ENCODE measurements around the gene CTXN3. TPM values are rescaled to one million over a fixed set of nuclear protein-coding genes. Genes with fewer than 3 reads are reported as not detected.

CTXN3 gene
- total and polyA plus RNA-seq, 2 donors (not counting 3 experiments of a cell fraction or from before 2014, with no cell fraction given), result not detected

- BruUV-seq (replicated peaks), result no TSS peak
- no peak overlapping the region for H3K4me2 ChIP-seq (ENCODE audit: insufficient read depth, low read length)
- H3K9me3 ChIP-seq (replicated peaks; ENCODE audit: control insufficient read depth, insufficient read depth, low read length), result no peaks in the 10 kb centered on the region
- no peaks in the 10 kb centered on the region for H3K79me2 ChIP-seq (ENCODE audit: control insufficient read depth, insufficient read depth, low read length)
- no peak overlapping the region for H3K27ac ChIP-seq (ENCODE audit: insufficient read depth, low read depth, low read length)
- H3K4me1 ChIP-seq (ENCODE audit: control insufficient read depth, extremely low read depth, insufficient read depth, low read length), result no peaks in the 10 kb centered on the region
- H3K36me3 ChIP-seq (ENCODE audit: control insufficient read depth in 2 of 2, extremely low read depth in 1 of 2, insufficient read depth in 2 of 2, low read length in 2 of 2), result no peaks in the 10 kb centered on the region
- peaks cover 0 to 1% of the 10 kb centered on the region in 2 experiments for H3K27me3 ChIP-seq (ENCODE audit: control insufficient read depth in 2 of 2, insufficient read depth in 2 of 2, low read length in 2 of 2)
- H2AFZ ChIP-seq (ENCODE audit: low read depth, low read length), result no peak overlapping the region
- intact Hi-C loops (cut with micrococcal nuclease), result no loop called here
- FAIRE-seq, result no peak
- ChIA-PET CTCF (interaction anchor here (1.0 kb wide), 1 partner anchor 8 kb away, joined by 3 read pairs; no protein-coding TSS in a partner anchor), POLR2A (no interaction called here)
- H3K9ac ChIP-seq (replicated peaks; ENCODE audit: extremely low read depth, insufficient read depth, low read length), result no peak overlapping the region
- TF ChIP-seq POLR2AphosphoS5 (IDR thresholded peaks at IDR 0.05; ENCODE audit: insufficient read depth, low read depth, low read length), result no peak
- TF ChIP-seq JUN (IDR thresholded peaks at IDR 0.05; ENCODE audit: borderline replicate concordance, insufficient read depth, insufficient read length, low read depth), result no peak
- no peak for TF ChIP-seq MYC (IDR thresholded peaks at IDR 0.05; ENCODE audit: low read depth, low read length)
- H4K20me1 ChIP-seq (replicated peaks; ENCODE audit: control insufficient read depth, extremely low read depth, insufficient read depth, low read length), result no peaks in the 10 kb centered on the region
- dilution Hi-C loops (cut with MboI; ENCODE audit: extremely low pct_ligation_motif_present, low sequenced_read_pairs), result no loop called here
- DNase-seq (ENCODE audit: low read depth, low spot score), result no peak
- H3K4me3 ChIP-seq (replicated peaks in 1 of 3; ENCODE audit: insufficient read depth in 1 of 3, low read depth in 1 of 3, low read length in 3 of 3), result no peak overlapping the region
- H3K9me1 ChIP-seq (replicated peaks; ENCODE audit: control insufficient read depth, extremely low read depth, insufficient read depth, low read length), result no peaks in the 10 kb centered on the region
Observed at GRCh38 chr5:127664093-127664492, 15.2 kb downstream of the CTXN3 start.

DNA sequence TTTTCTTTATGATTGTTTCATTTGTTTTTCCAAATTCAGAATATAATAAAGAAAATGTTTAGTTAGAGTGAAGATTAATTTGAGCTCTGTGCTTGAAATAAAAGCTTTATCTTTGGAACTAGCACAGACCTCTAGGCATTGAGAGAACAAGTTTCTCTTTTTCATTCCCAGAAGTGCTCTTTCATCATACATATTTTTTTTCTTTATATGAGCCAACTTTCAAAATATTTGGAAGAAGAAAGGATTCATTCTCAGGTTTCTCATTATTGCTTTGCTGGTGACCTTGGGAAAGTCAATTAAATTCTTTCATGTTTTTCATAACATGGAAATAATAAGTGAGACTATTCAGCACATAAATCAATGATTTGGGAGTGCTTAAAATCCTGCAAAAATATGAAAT lies 16.8 kb downstream of the CTXN3 start:
- TF ChIP-seq MAX (IDR thresholded peaks at IDR 0.05; ENCODE audit: insufficient read depth, insufficient read length), result no peak
- Histone ChIP-seq H3K27me3 (ENCODE audit: control insufficient read depth in 2 of 2, insufficient read depth in 2 of 2, low read length in 2 of 2) (peaks cover 0 to 1% of the 10 kb centered on the region in 2 experiments), H3K4me2 (ENCODE audit: insufficient read depth, low read length) (no peak overlapping the region), H2AFZ (ENCODE audit: low read depth, low read length) (no peak overlapping the region), H3K4me1 (ENCODE audit: control insufficient read depth, extremely low read depth, insufficient read depth, low read length) (no peaks in the 10 kb centered on the region), H3K9me3 (replicated peaks; ENCODE audit: control insufficient read depth, insufficient read depth, low read length) (no peaks in the 10 kb centered on the region), H3K9me1 (replicated peaks; ENCODE audit: control insufficient read depth, extremely low read depth, insufficient read depth, low read length) (no peaks in the 10 kb centered on the region), H3K4me3 (replicated peaks in 1 of 3; ENCODE audit: insufficient read depth in 1 of 3, low read depth in 1 of 3, low read length in 3 of 3) (no peak overlapping the region), H3K79me2 (ENCODE audit: control insufficient read depth, insufficient read depth, low read length) (no peaks in the 10 kb centered on the region), H3K27ac (ENCODE audit: insufficient read depth, low read depth, low read length) (no peak overlapping the region), H4K20me1 (replicated peaks; ENCODE audit: control insufficient read depth, extremely low read depth, insufficient read depth, low read length) (no peaks in the 10 kb centered on the region), H3K9ac (replicated peaks; ENCODE audit: extremely low read depth, insufficient read depth, low read length) (no peak overlapping the region), H3K36me3 (ENCODE audit: control insufficient read depth in 2 of 2, extremely low read depth in 1 of 2, insufficient read depth in 2 of 2, low read length in 2 of 2) (no peaks in the 10 kb centered on the region)
- POLR2A ChIA-PET, result no interaction called here
- CTCF ChIA-PET, result interaction anchor here (1.0 to 1.1 kb wide), 2 partner anchors 22 to 25 kb away, joined by 3 read pairs; no protein-coding TSS in a partner anchor
- FAIRE-seq, result no peak
- intact Hi-C loops (cut with micrococcal nuclease) (no loop called here), dilution Hi-C loops (cut with MboI; ENCODE audit: extremely low pct_ligation_motif_present, low sequenced_read_pairs) (no loop called here)
- DNase-seq (ENCODE audit: low read depth, low spot score), result no peak
- BruUV-seq (replicated peaks), result no TSS peak
